Activated CD4-positive, alpha-beta T cell treated with anti-CD3 and anti-CD28 coated beads, Interleukin-2, amount 10 ng/mL, durations not matched to agents 24 days and 14 days (primary cell): ENCODE results near the gene MAFG. TPM values are rescaled to one million over a fixed set of nuclear protein-coding genes. Genes with fewer than 3 reads are reported as not detected.
"Not testable (repeated sequence)": the region's sequence is repeated elsewhere in the genome, so short reads cannot be mapped to it uniquely, and the experiment has no call there.

ENCODE experiments used
- DNase-seq: peaks from one replicate; pipeline ENCODE4 v3.0.0; 2022
- H3K27ac Mint-ChIP-seq: one replicate; pipeline ENCODE4 v1.8.0; 2022; ENCODE audit warnings: mild to moderate bottlenecking, mixed read lengths
- H3K27me3 Mint-ChIP-seq: one replicate; pipeline ENCODE4 v1.8.0; 2022; ENCODE audit warnings: mixed read lengths
- H3K36me3 Mint-ChIP-seq: one replicate; pipeline ENCODE4 v1.8.0; 2022; ENCODE audit warnings: low read depth, mild to moderate bottlenecking, mixed read lengths
- H3K4me1 Mint-ChIP-seq: one replicate; pipeline ENCODE4 v1.8.0; 2021; ENCODE audit warnings: mixed read lengths
- H3K4me3 Mint-ChIP-seq: one replicate; pipeline ENCODE4 v1.8.0; 2022; ENCODE audit warnings: mild to moderate bottlenecking, moderate library complexity, mixed read lengths
- H3K9me3 Mint-ChIP-seq: one replicate; pipeline ENCODE4 v1.8.0; 2021; ENCODE audit warnings: mixed read lengths
- intact Hi-C: fragments of 100-400 bp; cut with micrococcal nuclease; formaldehyde crosslinking; loops from one replicate; pipeline ENCODE4 v1.15.1; 2023
- total RNA-seq: library from RNA; stranded (reverse); gene quantifications from 2 replicates; pipeline ENCODE4 v1.2.3, GENCODE V29; 2022

Gene MAFG
- total RNA-seq, 1 donor from 2014 or later: 32.5 TPM

GRCh38 chr17:81954131-81955057 lies 26.9 kb upstream of the MAFG start:
- intact Hi-C loops: loop anchor here (10.0 kb wide), 1 partner anchor 200 kb away; no protein-coding TSS in a partner anchor
- peaks cover 26% of the 10 kb centered on the region for H3K27me3 Mint-ChIP-seq
- peaks cover 3% of the 10 kb centered on the region for H3K4me1 Mint-ChIP-seq
- no peak overlapping the region for H3K4me3 Mint-ChIP-seq
- no peaks in the 10 kb centered on the region for H3K9me3 Mint-ChIP-seq
- no peak for DNase-seq
- H3K27ac Mint-ChIP-seq: no peak overlapping the region
- no peaks in the 10 kb centered on the region for H3K36me3 Mint-ChIP-seq

DNA sequence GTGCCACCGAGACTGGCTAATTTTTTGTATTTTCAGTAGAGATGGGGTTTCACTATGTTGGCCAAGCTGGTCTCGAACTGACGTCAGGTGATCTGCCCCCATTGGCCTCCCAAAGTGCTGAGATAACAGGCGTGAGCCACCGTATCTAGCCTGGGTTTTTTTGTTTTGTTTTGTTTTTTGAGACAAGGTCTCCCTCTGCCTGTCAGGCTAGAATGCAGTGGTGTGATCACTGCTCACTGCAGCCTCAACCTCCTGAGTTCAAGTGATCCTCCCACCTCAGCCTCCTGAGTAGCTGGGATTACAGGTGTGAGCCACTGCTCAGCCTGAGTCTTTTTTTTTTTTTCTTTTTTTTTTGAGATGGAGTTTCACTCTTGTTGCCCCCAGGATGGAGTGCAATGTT lies 25.9 kb upstream of the MAFG start:
- H3K27me3 Mint-ChIP-seq: peaks cover 19% of the 10 kb centered on the region
- intact Hi-C loops: loop anchor here (10.0 kb wide), 1 partner anchor 201 kb away; no protein-coding TSS in a partner anchor
- H3K4me1 Mint-ChIP-seq, H3K36me3 Mint-ChIP-seq, H3K9me3 Mint-ChIP-seq, H3K4me3 Mint-ChIP-seq, H3K27ac Mint-ChIP-seq, DNase-seq: not testable (repeated sequence)

- H3K4me1 Mint-ChIP-seq: no peaks in the 10 kb centered on the region
- DNase-seq: no peak
- intact Hi-C loops: loop anchor here (10.0 kb wide), 1 partner anchor 202 kb away; no protein-coding TSS in a partner anchor
- peaks cover 13% of the 10 kb centered on the region for H3K27me3 Mint-ChIP-seq
- no peak overlapping the region for H3K27ac Mint-ChIP-seq
- no peaks in the 10 kb centered on the region for H3K36me3 Mint-ChIP-seq
- H3K9me3 Mint-ChIP-seq: no peaks in the 10 kb centered on the region
- no peak overlapping the region for H3K4me3 Mint-ChIP-seq
Observed at GRCh38 chr17:81952792-81953228, 25.3 kb upstream of the MAFG start.

GRCh38 chr17:81951785-81952684 lies 24.5 kb upstream of the MAFG start:
- Mint-ChIP-seq H3K27ac (no peak overlapping the region), H3K27me3 (peaks cover 9% of the 10 kb centered on the region), H3K4me1 (no peaks in the 10 kb centered on the region), H3K9me3 (no peaks in the 10 kb centered on the region), H3K36me3 (no peaks in the 10 kb centered on the region), H3K4me3 (no peak overlapping the region)
- DNase-seq: no peak
- intact Hi-C loops: loop anchor here (10.0 kb wide), 1 partner anchor 203 kb away; no protein-coding TSS in a partner anchor

GRCh38 chr17:81950501-81950900 lies 23.0 kb upstream of the MAFG start:
- peaks cover 9% of the 10 kb centered on the region for H3K27me3 Mint-ChIP-seq
- no peaks in the 10 kb centered on the region for H3K9me3 Mint-ChIP-seq
- no peak for DNase-seq
- H3K4me1 Mint-ChIP-seq: no peaks in the 10 kb centered on the region
- no peak overlapping the region for H3K4me3 Mint-ChIP-seq
- H3K27ac Mint-ChIP-seq: no peak overlapping the region
- H3K36me3 Mint-ChIP-seq: no peaks in the 10 kb centered on the region
- intact Hi-C loops: loop anchor here (10.0 kb wide), 1 partner anchor 204 kb away; no protein-coding TSS in a partner anchor

GRCh38 chr17:81948635-81949378 lies 21.3 kb upstream of the MAFG start:
- H3K36me3 Mint-ChIP-seq: no peaks in the 10 kb centered on the region
- H3K27me3 Mint-ChIP-seq: peaks cover 9% of the 10 kb centered on the region
- H3K27ac Mint-ChIP-seq: no peak overlapping the region
- H3K4me1 Mint-ChIP-seq: no peaks in the 10 kb centered on the region
- DNase-seq: no peak
- H3K9me3 Mint-ChIP-seq: no peaks in the 10 kb centered on the region
- no peak overlapping the region for H3K4me3 Mint-ChIP-seq
- intact Hi-C loops: no loop called here

DNA sequence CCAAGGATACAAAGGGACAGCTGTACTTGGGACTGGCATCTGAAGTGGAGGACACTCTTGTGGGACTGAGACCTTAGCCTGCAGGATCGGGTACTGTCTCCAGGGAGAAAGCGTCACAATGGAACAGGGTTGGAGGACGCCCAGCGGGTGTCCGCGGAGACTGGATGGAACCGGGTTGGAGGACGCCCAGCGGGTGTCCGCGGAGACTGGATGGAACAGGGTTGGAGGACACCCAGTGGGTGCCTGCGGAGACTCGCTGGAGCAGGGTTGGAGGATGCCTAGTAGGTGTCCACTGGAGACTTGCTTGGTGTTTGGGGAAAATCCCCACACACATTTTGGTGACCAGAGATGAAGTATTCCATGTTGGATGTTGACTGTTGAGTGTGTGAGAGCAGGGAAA lies 19.7 kb upstream of the MAFG start, which contains the start of gene MYADML2:
TSS of gene MYADML2 (minus strand) at position 45 of the 400 bp plus-strand sequence. CDS start 5,492 bp downstream, outside the sequence.
- H3K4me3 Mint-ChIP-seq: no peak within 1 kb of the TSS
- H3K4me1 Mint-ChIP-seq: no peaks in the 10 kb centered on the region
- H3K27me3 Mint-ChIP-seq: peaks cover 9% of the 10 kb centered on the region
- intact Hi-C loops: no loop called here
- DNase-seq: no peak
- no peak within 1 kb of the TSS for H3K27ac Mint-ChIP-seq
- H3K9me3 Mint-ChIP-seq: no peaks in the 10 kb centered on the region
- H3K36me3 Mint-ChIP-seq: no peaks in the 10 kb centered on the region

DNA sequence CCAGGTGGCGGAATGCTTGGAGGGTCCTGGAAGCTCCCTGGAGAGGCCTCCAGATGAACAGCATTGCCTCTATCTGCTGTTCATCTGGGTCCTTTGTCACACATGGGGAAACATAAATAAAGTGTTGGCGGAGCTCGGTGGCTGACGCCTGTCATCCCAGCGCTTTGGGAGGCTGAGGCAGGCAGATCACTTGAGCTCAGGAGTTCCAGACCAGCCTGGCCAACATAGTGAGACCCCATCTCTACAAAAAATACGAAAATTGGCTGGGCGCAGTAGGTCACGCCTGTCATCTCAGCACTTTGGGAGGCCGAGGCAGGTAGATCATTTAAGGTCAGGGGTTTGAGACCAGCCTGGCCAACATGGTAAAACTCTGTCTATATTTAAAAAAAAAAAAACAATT lies 17.3 kb upstream of the MAFG start:
- Mint-ChIP-seq H3K36me3 (no peaks in the 10 kb centered on the region), H3K9me3 (no peaks in the 10 kb centered on the region), H3K4me3 (no peak overlapping the region), H3K27me3 (no peaks in the 10 kb centered on the region), H3K4me1 (no peaks in the 10 kb centered on the region), H3K27ac (no peak overlapping the region)
- DNase-seq: no peak
- intact Hi-C loops: no loop called here

GRCh38 chr17:81942167-81942553 lies 14.6 kb upstream of the MAFG start:
- no peaks in the 10 kb centered on the region for H3K36me3 Mint-ChIP-seq
- intact Hi-C loops: no loop called here
- H3K4me3 Mint-ChIP-seq: no peak overlapping the region
- H3K4me1 Mint-ChIP-seq: peaks cover 5% of the 10 kb centered on the region
- no peaks in the 10 kb centered on the region for H3K27me3 Mint-ChIP-seq
- H3K9me3 Mint-ChIP-seq: no peaks in the 10 kb centered on the region
- no peak overlapping the region for H3K27ac Mint-ChIP-seq
- no peak for DNase-seq

DNA sequence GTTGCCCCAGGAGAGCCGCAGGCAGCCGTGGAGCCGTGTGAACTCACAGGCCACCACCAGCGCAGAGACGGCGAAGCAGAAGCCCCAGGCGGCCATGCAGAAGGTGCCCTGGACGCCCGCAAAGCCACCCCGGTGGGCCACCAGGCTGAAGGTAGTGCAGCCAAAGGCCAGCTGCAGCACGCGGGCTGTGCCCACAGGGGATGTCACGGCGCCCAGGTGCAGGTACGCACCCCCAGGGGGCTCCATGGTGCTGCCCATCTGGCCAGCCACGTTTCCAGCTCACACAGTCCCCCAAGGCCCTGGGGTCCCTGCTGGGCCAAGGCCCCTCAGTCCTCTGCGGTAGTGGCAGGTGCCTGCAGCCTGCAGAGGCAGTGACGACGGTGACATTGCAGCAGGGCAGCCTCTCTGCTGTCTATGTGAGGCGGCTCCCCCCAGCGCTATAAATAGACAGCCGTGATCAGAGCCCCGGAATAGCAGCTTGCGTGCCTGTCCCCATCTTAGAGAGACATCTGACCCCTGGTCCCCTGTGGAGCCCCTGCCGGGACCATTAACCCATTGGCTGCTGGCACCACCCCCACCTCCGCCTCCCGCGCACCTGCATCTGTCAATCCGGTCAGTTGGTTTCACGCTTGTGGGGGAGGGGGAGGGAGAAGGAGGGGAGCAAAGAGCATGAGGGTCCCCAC lies 14.1 kb upstream of the MAFG start:
- no peak overlapping the region for H3K27ac Mint-ChIP-seq

GRCh38 chr17:81940538-81941483 lies 13.3 kb upstream of the MAFG start:
- H3K9me3 Mint-ChIP-seq: no peaks in the 10 kb centered on the region
- H3K4me3 Mint-ChIP-seq: no peak overlapping the region
- peak; percentile 55 for DNase-seq
- H3K36me3 Mint-ChIP-seq: peaks cover 2% of the 10 kb centered on the region
- H3K4me1 Mint-ChIP-seq: peaks cover 9% of the 10 kb centered on the region
- intact Hi-C loops: no loop called here
- H3K27ac Mint-ChIP-seq: no peak overlapping the region
- H3K27me3 Mint-ChIP-seq: no peaks in the 10 kb centered on the region

More for the DNA sequence above, 14.1 kb upstream of the MAFG start:
- H3K4me1 Mint-ChIP-seq: peaks cover 6% of the 10 kb centered on the region
- H3K4me3 Mint-ChIP-seq: no peak overlapping the region
- DNase-seq: peak; percentile 58
- H3K9me3 Mint-ChIP-seq: no peaks in the 10 kb centered on the region
- intact Hi-C loops: no loop called here
- H3K27me3 Mint-ChIP-seq: no peaks in the 10 kb centered on the region
- no peaks in the 10 kb centered on the region for H3K36me3 Mint-ChIP-seq

GRCh38 chr17:81939881-81940385 lies 12.4 kb upstream of the MAFG start:
- intact Hi-C loops: no loop called here
- H3K27me3 Mint-ChIP-seq: no peaks in the 10 kb centered on the region
- H3K4me3 Mint-ChIP-seq: no peak overlapping the region
- no peak overlapping the region for H3K27ac Mint-ChIP-seq
- peaks cover 5% of the 10 kb centered on the region for H3K36me3 Mint-ChIP-seq
- no peak for DNase-seq
- no peaks in the 10 kb centered on the region for H3K9me3 Mint-ChIP-seq
- H3K4me1 Mint-ChIP-seq: peaks cover 12% of the 10 kb centered on the region
